NOMO-1 treated with dmso at 0.1 percent for 144 hours (cell line): ENCODE data around the gene SLC9A9.
"Not testable (repeated sequence)": the region's sequence is repeated elsewhere in the genome, so short reads cannot be mapped to it uniquely, and the experiment has no call there.

ENCODE experiments used
- DNase-seq: peaks from one replicate; lab custom pipeline; 2025; ENCODE audit not compliant: unreplicated experiment; lab: John Stamatoyannopoulos, UW

The SLC9A9 gene

GRCh38 chr3:143698682-143699303 is 149.5 kb downstream of the SLC9A9 start:
- DNase-seq, result no peak

- no peak for DNase-seq
Observed at GRCh38 chr3:143697975-143698374, 150.3 kb downstream of the SLC9A9 start.

- not testable (repeated sequence) for DNase-seq
Observed at GRCh38 chr3:143695333-143695732, 152.9 kb downstream of the SLC9A9 start.

- DNase-seq, result no peak
Observed at GRCh38 chr3:143693506-143693905, 154.8 kb downstream of the SLC9A9 start.

GRCh38 chr3:143686638-143687197 is 161.6 kb downstream of the SLC9A9 start:
- no peak for DNase-seq

- DNase-seq, result no peak
Observed at GRCh38 chr3:143685491-143685890, 162.8 kb downstream of the SLC9A9 start.

- no peak for DNase-seq
Observed at GRCh38 chr3:143677430-143677829, 170.8 kb downstream of the SLC9A9 start.

GRCh38 chr3:143676747-143677146 is 171.5 kb downstream of the SLC9A9 start:
- DNase-seq, result no peak

GRCh38 chr3:143676021-143676420 is 172.2 kb downstream of the SLC9A9 start:
- DNase-seq, result no peak

GRCh38 chr3:143674100-143674968 is 173.9 kb downstream of the SLC9A9 start:
- DNase-seq, result peak; percentile 70

- no peak for DNase-seq
Observed at GRCh38 chr3:143672396-143673165, 175.7 kb downstream of the SLC9A9 start.

- no peak for DNase-seq
Observed at GRCh38 chr3:143671626-143672025, 176.6 kb downstream of the SLC9A9 start.

- no peak for DNase-seq
Observed at GRCh38 chr3:143668924-143669790, 179.1 kb downstream of the SLC9A9 start.

GRCh38 chr3:143668385-143668784 is 179.9 kb downstream of the SLC9A9 start:
- no peak for DNase-seq

GRCh38 chr3:143661677-143662076 is 186.6 kb downstream of the SLC9A9 start:
- DNase-seq, result no peak

- DNase-seq, result no peak
Observed at GRCh38 chr3:143658861-143659260, 189.4 kb downstream of the SLC9A9 start.

GRCh38 chr3:143658116-143658515 is 190.2 kb downstream of the SLC9A9 start:
- DNase-seq, result no peak

GRCh38 chr3:143657391-143657790 is 190.9 kb downstream of the SLC9A9 start:
- no peak for DNase-seq

GRCh38 chr3:143654906-143655305 is 193.4 kb downstream of the SLC9A9 start:
- DNase-seq, result no peak

GRCh38 chr3:143653935-143654334 is 194.3 kb downstream of the SLC9A9 start:
- no peak for DNase-seq
